HEK293 (cell line): ENCODE data around the gene ZNF45.
A peak's percentile ranks its signal among the peaks of the same experiment; 100 is the strongest.

Experiments
- BCL11B ChIP-seq: fragments of 450-650 bp; formaldehyde crosslinking; IDR thresholded peaks from 2 replicates; pipeline ENCODE4 v1.5.1; 2016; ENCODE audit warnings: low read depth, missing biosample characterization, missing genetic modification characterization
- CTCF ChIP-seq: fragments of 450-650 bp; formaldehyde crosslinking; IDR thresholded peaks from 2 replicates; pipeline ENCODE4 v1.5.1; 2016; ENCODE audit warnings: missing biosample characterization, missing genetic modification characterization
- EGR2 ChIP-seq: fragments of 450-650 bp; formaldehyde crosslinking; IDR thresholded peaks from 2 replicates; pipeline ENCODE4 v1.5.1; 2016; ENCODE audit warnings: low read depth, missing biosample characterization, missing genetic modification characterization
- HIC1 ChIP-seq: fragments of 450-650 bp; formaldehyde crosslinking; IDR thresholded peaks from 2 replicates; pipeline ENCODE4 v1.5.1; 2016; ENCODE audit warnings: missing biosample characterization, missing genetic modification characterization
- INSM2 ChIP-seq: fragments of 450-650 bp; formaldehyde crosslinking; IDR thresholded peaks from 2 replicates; pipeline ENCODE4 v1.5.1; 2016; ENCODE audit warnings: missing biosample characterization, missing genetic modification characterization
- SCRT2 ChIP-seq: fragments of 450-650 bp; formaldehyde crosslinking; IDR thresholded peaks from 2 replicates; pipeline ENCODE4 v1.5.1; 2016; ENCODE audit warnings: missing biosample characterization, missing genetic modification characterization
- WT1 ChIP-seq: fragments of 450-650 bp; formaldehyde crosslinking; IDR thresholded peaks from 2 replicates; pipeline ENCODE4 v1.5.1; 2016; ENCODE audit warnings: missing biosample characterization, missing genetic modification characterization
- ZBTB17 ChIP-seq: fragments of 450-650 bp; formaldehyde crosslinking; IDR thresholded peaks from 2 replicates; pipeline ENCODE4 v1.5.1; 2016; ENCODE audit warnings: missing biosample characterization, missing genetic modification characterization
- ZBTB21 ChIP-seq: fragments of 450-650 bp; formaldehyde crosslinking; IDR thresholded peaks from 2 replicates; pipeline ENCODE4 v1.5.1; 2017; ENCODE audit warnings: missing biosample characterization, missing genetic modification characterization
- ZBTB7A ChIP-seq: fragments of 450-650 bp; formaldehyde crosslinking; IDR thresholded peaks from 2 replicates; pipeline ENCODE4 v1.5.1; 2016; ENCODE audit warnings: low read depth, missing biosample characterization, missing genetic modification characterization
- ZFP37 ChIP-seq: fragments of 450-650 bp; formaldehyde crosslinking; IDR thresholded peaks from 2 replicates; pipeline ENCODE4 v1.5.1; 2016; ENCODE audit warnings: missing biosample characterization, missing genetic modification characterization
- ZNF112 ChIP-seq: fragments of 450-650 bp; formaldehyde crosslinking; IDR thresholded peaks from 2 replicates; pipeline ENCODE4 v1.5.0; 2017; ENCODE audit warnings: missing biosample characterization, missing genetic modification characterization
- ZNF121 ChIP-seq: fragments of 450-650 bp; formaldehyde crosslinking; IDR thresholded peaks from 2 replicates; pipeline ENCODE4 v1.5.1; 2016; ENCODE audit warnings: missing biosample characterization, missing genetic modification characterization
- ZNF132 ChIP-seq: fragments of 450-650 bp; formaldehyde crosslinking; IDR thresholded peaks from 2 replicates; pipeline ENCODE4 v1.5.1; 2017; ENCODE audit warnings: missing biosample characterization, missing genetic modification characterization, borderline replicate concordance
- ZNF157 ChIP-seq: fragments of 450-650 bp; formaldehyde crosslinking; IDR thresholded peaks from 2 replicates; pipeline ENCODE4 v1.5.1; 2016; ENCODE audit warnings: missing biosample characterization, missing genetic modification characterization
- ZNF248 ChIP-seq: fragments of 450-650 bp; formaldehyde crosslinking; IDR thresholded peaks from 2 replicates; pipeline ENCODE4 v1.5.1; 2017; ENCODE audit warnings: missing biosample characterization, missing genetic modification characterization
- ZNF335 ChIP-seq: fragments of 450-650 bp; formaldehyde crosslinking; conservative IDR thresholded peaks from 2 replicates; pipeline ENCODE4 v1.5.1; 2016; ENCODE audit warnings: missing biosample characterization, missing genetic modification characterization
- ZNF350 ChIP-seq: fragments of 450-650 bp; formaldehyde crosslinking; IDR thresholded peaks from 2 replicates; pipeline ENCODE4 v1.5.0; 2017; ENCODE audit warnings: missing biosample characterization, mild to moderate bottlenecking, missing genetic modification characterization
- ZNF391 ChIP-seq: fragments of 450-650 bp; formaldehyde crosslinking; IDR thresholded peaks from 2 replicates; pipeline ENCODE4 v1.5.1; 2016; ENCODE audit warnings: low read depth, missing biosample characterization, missing genetic modification characterization, borderline replicate concordance
- ZNF513 ChIP-seq: fragments of 450-650 bp; IDR thresholded peaks from 2 replicates; pipeline ENCODE4 v1.5.1; 2018; ENCODE audit warnings: missing biosample characterization, missing genetic modification characterization
- ZNF555 ChIP-seq: fragments of 450-650 bp; formaldehyde crosslinking; conservative IDR thresholded peaks from 2 replicates; pipeline ENCODE4 v1.5.1; 2017; ENCODE audit warnings: missing biosample characterization, mild to moderate bottlenecking, missing genetic modification characterization, inconsistent platforms
- ZNF596 ChIP-seq: fragments of 450-650 bp; IDR thresholded peaks from 2 replicates; pipeline ENCODE4 v1.5.0; 2018; ENCODE audit warnings: missing biosample characterization, mild to moderate bottlenecking, missing genetic modification characterization, moderate library complexity
- ZNF639 ChIP-seq: fragments of 450-650 bp; formaldehyde crosslinking; IDR thresholded peaks from 2 replicates; pipeline ENCODE4 v1.5.1; 2016; ENCODE audit warnings: missing biosample characterization, missing genetic modification characterization
- ZNF664 ChIP-seq: fragments of 450-650 bp; formaldehyde crosslinking; IDR thresholded peaks from 2 replicates; pipeline ENCODE4 v1.5.1; 2016; ENCODE audit warnings: missing biosample characterization, missing genetic modification characterization
- ZNF670 ChIP-seq: fragments of 450-650 bp; formaldehyde crosslinking; IDR thresholded peaks from 2 replicates; pipeline ENCODE4 v1.5.1; 2016; ENCODE audit warnings: missing biosample characterization, missing genetic modification characterization, low read depth
- ZNF692 ChIP-seq: fragments of 450-650 bp; formaldehyde crosslinking; IDR thresholded peaks from 2 replicates; pipeline ENCODE4 v1.5.1; 2016; ENCODE audit warnings: missing biosample characterization, missing genetic modification characterization
- ZNF76 ChIP-seq: fragments of 450-650 bp; formaldehyde crosslinking; IDR thresholded peaks from 2 replicates; pipeline ENCODE4; 2016; ENCODE audit warnings: low read depth, missing biosample characterization, missing genetic modification characterization, borderline replicate concordance
- ZNF830 ChIP-seq: fragments of 450-650 bp; IDR thresholded peaks from 2 replicates; pipeline ENCODE4 v1.5.0; 2018; ENCODE audit warnings: missing biosample characterization, missing genetic modification characterization, low read depth, mild to moderate bottlenecking, moderate library complexity
- ZSCAN16 ChIP-seq: fragments of 450-650 bp; formaldehyde crosslinking; IDR thresholded peaks from 2 replicates; pipeline ENCODE4 v1.5.1; 2016; ENCODE audit warnings: missing biosample characterization, missing genetic modification characterization
- ZSCAN30 ChIP-seq: fragments of 450-650 bp; IDR thresholded peaks from 2 replicates; pipeline ENCODE4 v1.5.1; 2018; ENCODE audit warnings: missing biosample characterization, mild to moderate bottlenecking, missing genetic modification characterization, moderate library complexity

The ZNF45 gene

GRCh38 chr19:43983912-43984686, 49.0 kb upstream of the ZNF45 start, which contains the start of gene ZNF155 (continued):
- TF ChIP-seq HIC1 (tag by site-specific recombination) (no peak), ZNF830 (no peak), ZSCAN30 (tag by site-specific recombination) (peak; percentile 58), ZNF664 (tag by site-specific recombination) (0 out of 2 replicates have a peak, but pooled peaks have one; percentile 6), ZNF639 (peak; percentile 70; the same call in 1 of the 2 replicates), INSM2 (tag by site-specific recombination) (no peak; the same call in 1 of the 2 replicates), ZNF112 (tag by site-specific recombination) (no peak), ZNF391 (tag by site-specific recombination) (0 out of 2 replicates have a peak, but pooled peaks have one; percentile 35), CTCF (tag by site-specific recombination) (no peak), ZFP37 (peak; percentile 49; the same call in 1 of the 2 replicates), ZNF596 (tag by site-specific recombination) (peak; percentile 25; the same call in 1 of the 2 replicates), ZNF132 (tag by site-specific recombination) (no peak), ZNF350 (tag by site-specific recombination) (no peak), WT1 (peak; percentile 28; the same call in 1 of the 2 replicates), ZBTB21 (tag by site-specific recombination) (peak; percentile 73), ZNF513 (tag by site-specific recombination) (peak; percentile 37; the same call in 1 of the 2 replicates), SCRT2 (tag by site-specific recombination) (peak; percentile 97), ZBTB17 (peak; percentile 100), BCL11B (tag by site-specific recombination) (peak; percentile 75; the same call in 1 of the 2 replicates), ZNF248 (tag by site-specific recombination) (no peak), ZSCAN16 (tag by site-specific recombination) (0 out of 2 replicates have a peak, but pooled peaks have one; percentile 35), ZNF555 (tag by site-specific recombination) (no peak), ZNF335 (tag by site-specific recombination) (peak; percentile 99), EGR2 (tag by site-specific recombination) (peak; percentile 88), ZNF157 (tag by site-specific recombination) (0 out of 2 replicates have a peak, but pooled peaks have one; percentile 29), ZBTB7A (tag by site-specific recombination) (no peak), ZNF76 (tag by site-specific recombination) (peak; percentile 100), ZNF121 (tag by site-specific recombination) (no peak), ZNF670 (tag by site-specific recombination) (no peak), ZNF692 (tag by site-specific recombination) (peak; percentile 66)
